NT2/D1 (cell line): Measurements from ENCODE around the gene KCNMB4.

Experiments
- DNase-seq: peaks from one replicate; pipeline ENCODE4 v3.0.0-alpha.2; 2011; ENCODE audit warnings: low read depth, low spot score
- H3K27me3 ChIP-seq: 2 replicates; pipeline ENCODE4 v1.6.0; 2011; ENCODE audit warnings: mild to moderate bottlenecking; ENCODE audit not compliant: insufficient read length, insufficient read depth
- H3K36me3 ChIP-seq: 2 replicates; pipeline ENCODE4 v1.6.1; 2011; ENCODE audit warnings: mild to moderate bottlenecking, low read length, mixed read lengths; ENCODE audit not compliant: insufficient read depth, insufficient read length
- H3K4me1 ChIP-seq: 2 replicates; pipeline ENCODE4 v1.5.1; 2011; ENCODE audit not compliant: insufficient read depth, insufficient read length
- H3K4me3 ChIP-seq: 2 replicates; pipeline ENCODE4 v1.5.1; 2011; ENCODE audit warnings: low read depth; ENCODE audit not compliant: insufficient read length
- H3K9ac ChIP-seq: 2 replicates; pipeline ENCODE4 v1.6.0; 2011; ENCODE audit warnings: low read depth; ENCODE audit not compliant: insufficient read length
- H3K9me3 ChIP-seq: 2 replicates; pipeline ENCODE4 v1.5.1; 2011; ENCODE audit warnings: mild to moderate bottlenecking, low read length; ENCODE audit not compliant: insufficient read depth
- SUZ12 ChIP-seq: IDR thresholded peaks from 2 replicates; pipeline ENCODE4 v1.6.1; 2011; ENCODE audit not compliant: insufficient read length, insufficient read depth; ENCODE audit errors: extremely low read depth
- YY1 ChIP-seq: IDR thresholded peaks from 2 replicates; pipeline ENCODE4 v1.6.1; 2011; ENCODE audit not compliant: insufficient read length, insufficient read depth
- ZNF274 ChIP-seq: IDR thresholded peaks from 2 replicates; pipeline ENCODE4 v1.6.1; 2011; ENCODE audit warnings: mild to moderate bottlenecking, low read depth, low read length

Gene KCNMB4

GRCh38 chr12:70359458-70360197, 6.5 kb upstream of the KCNMB4 start:
- Histone ChIP-seq H3K36me3 (peaks cover under 1% of the 10 kb centered on the region), H3K27me3 (peaks cover 6% of the 10 kb centered on the region), H3K9ac (no peak overlapping the region), H3K4me3 (no peak overlapping the region), H3K4me1 (no peaks in the 10 kb centered on the region), H3K9me3 (no peaks in the 10 kb centered on the region)
- TF ChIP-seq YY1, result no peak
- DNase-seq, result no peak

- peaks cover 12% of the 10 kb centered on the region for H3K27me3 ChIP-seq
- no peaks in the 10 kb centered on the region for H3K4me1 ChIP-seq
- TF ChIP-seq SUZ12, result no peak
- H3K36me3 ChIP-seq, result no peaks in the 10 kb centered on the region
- no peaks in the 10 kb centered on the region for H3K9me3 ChIP-seq
- no peak overlapping the region for H3K4me3 ChIP-seq
- no peak overlapping the region for H3K9ac ChIP-seq
- DNase-seq, result no peak
Observed at GRCh38 chr12:70360218-70360617, 5.9 kb upstream of the KCNMB4 start.

- H3K9me3 ChIP-seq, result no peaks in the 10 kb centered on the region
- peaks cover 16% of the 10 kb centered on the region for H3K27me3 ChIP-seq
- TF ChIP-seq YY1 (no peak), ZNF274 (no peak)
- H3K4me3 ChIP-seq, result peak overlapping the region; percentile 80
- no peaks in the 10 kb centered on the region for H3K36me3 ChIP-seq
- no peaks in the 10 kb centered on the region for H3K4me1 ChIP-seq
- DNase-seq, result no peak
- H3K9ac ChIP-seq, result peak overlapping the region; percentile 91
Observed at GRCh38 chr12:70364695-70365397, 1.2 kb upstream of the KCNMB4 start.

- no peak for DNase-seq
- Histone ChIP-seq H3K4me3 (peak overlapping the region; percentile 80), H3K9me3 (no peaks in the 10 kb centered on the region), H3K4me1 (no peaks in the 10 kb centered on the region), H3K9ac (peak overlapping the region; percentile 91), H3K27me3 (peaks cover 16% of the 10 kb centered on the region), H3K36me3 (no peaks in the 10 kb centered on the region)
- TF ChIP-seq ZNF274, result no peak
- TF ChIP-seq SUZ12, result no peak
- TF ChIP-seq YY1, result no peak
Observed at GRCh38 chr12:70365398-70365647, 767 bp upstream of the KCNMB4 start.

GRCh38 chr12:70366581-70367257, 629 bp downstream of the KCNMB4 start:
- no peak for DNase-seq
- Histone ChIP-seq H3K36me3 (no peaks in the 10 kb centered on the region), H3K9me3 (no peaks in the 10 kb centered on the region), H3K27me3 (peaks cover 16% of the 10 kb centered on the region), H3K9ac (peak overlapping the region; percentile 95), H3K4me3 (peak overlapping the region; percentile 97), H3K4me1 (no peaks in the 10 kb centered on the region)
- TF ChIP-seq YY1 (no peak), SUZ12 (no peak), ZNF274 (no peak)

- no peak for DNase-seq
- H3K4me1 ChIP-seq, result no peaks in the 10 kb centered on the region
- peak overlapping the region; percentile 95 for H3K9ac ChIP-seq
- no peaks in the 10 kb centered on the region for H3K9me3 ChIP-seq
- no peaks in the 10 kb centered on the region for H3K36me3 ChIP-seq
- peaks cover 16% of the 10 kb centered on the region for H3K27me3 ChIP-seq
- peak overlapping the region; percentile 97 for H3K4me3 ChIP-seq
- no peak for TF ChIP-seq YY1
- TF ChIP-seq SUZ12, result no peak
- TF ChIP-seq ZNF274, result no peak
Observed at GRCh38 chr12:70367258-70368141, 1.4 kb downstream of the KCNMB4 start.

GRCh38 chr12:70372881-70373280, 6.8 kb downstream of the KCNMB4 start:
- Histone ChIP-seq H3K27me3 (no peaks in the 10 kb centered on the region), H3K9ac (no peak overlapping the region), H3K4me1 (no peaks in the 10 kb centered on the region), H3K4me3 (no peak overlapping the region), H3K36me3 (no peaks in the 10 kb centered on the region), H3K9me3 (no peaks in the 10 kb centered on the region; the same call in 1 of the 2 replicates)
- TF ChIP-seq ZNF274 (no peak), SUZ12 (no peak), YY1 (no peak)
- no peak for DNase-seq
